Activated T-helper 1 cell treated with anti-CD3 and anti-CD28 coated beads, Interleukin-2, amount 50 U/mL, for 16 hours (primary cell): Measurements from ENCODE around the gene TJP3.
"Not testable (repeated sequence)": the region's sequence is repeated elsewhere in the genome, so short reads cannot be mapped to it uniquely, and the experiment has no call there.

Experiments
- DNase-seq, 2 donors: peaks; one replicate each; pipeline ENCODE4 v3.0.0-alpha.2; 2020; ENCODE audit warnings: low read depth in 1 of 2, low spot score in 1 of 2

TJP3 gene

DNA sequence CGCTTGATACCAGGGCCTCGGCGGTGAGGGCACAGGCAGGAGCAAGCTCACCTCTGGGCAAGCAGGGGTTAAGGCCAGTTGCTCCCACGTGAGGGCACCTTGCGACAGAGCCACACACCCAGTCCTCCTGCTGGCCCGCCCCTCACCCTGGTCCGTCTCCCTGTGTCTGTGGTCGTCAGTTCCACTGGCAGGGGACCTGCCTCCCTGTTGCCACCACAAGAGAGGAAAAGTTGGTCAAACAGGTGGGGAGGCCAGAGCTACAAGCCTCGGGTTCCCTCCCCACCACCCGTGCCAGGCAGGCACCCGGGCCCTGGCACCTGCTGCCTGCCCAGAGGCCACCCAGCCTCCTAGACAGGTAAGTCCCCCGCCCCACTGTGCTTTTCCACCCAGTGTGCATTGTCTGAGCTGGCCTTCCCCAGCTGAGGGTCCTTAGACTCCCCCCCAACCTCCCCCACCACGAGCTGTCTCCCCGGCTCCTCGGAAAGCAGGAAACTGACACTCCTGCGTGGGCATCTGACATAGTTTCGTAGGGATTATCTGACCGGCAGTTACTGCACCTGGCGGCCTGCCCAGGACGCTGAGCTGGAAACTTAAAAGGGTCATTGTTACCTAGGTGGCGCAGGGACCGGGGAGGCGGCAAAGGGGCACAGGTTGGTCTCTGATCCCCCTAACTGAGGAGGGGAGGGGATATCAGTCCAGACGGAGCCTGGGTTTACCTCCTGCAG, at the start of gene TJP3:
Gene TJP3 (plus strand): TSS at position 178 of the 725 bp plus-strand sequence. CDS start 20,049 bp downstream, outside the sequence.
- no peak for DNase-seq

DNA sequence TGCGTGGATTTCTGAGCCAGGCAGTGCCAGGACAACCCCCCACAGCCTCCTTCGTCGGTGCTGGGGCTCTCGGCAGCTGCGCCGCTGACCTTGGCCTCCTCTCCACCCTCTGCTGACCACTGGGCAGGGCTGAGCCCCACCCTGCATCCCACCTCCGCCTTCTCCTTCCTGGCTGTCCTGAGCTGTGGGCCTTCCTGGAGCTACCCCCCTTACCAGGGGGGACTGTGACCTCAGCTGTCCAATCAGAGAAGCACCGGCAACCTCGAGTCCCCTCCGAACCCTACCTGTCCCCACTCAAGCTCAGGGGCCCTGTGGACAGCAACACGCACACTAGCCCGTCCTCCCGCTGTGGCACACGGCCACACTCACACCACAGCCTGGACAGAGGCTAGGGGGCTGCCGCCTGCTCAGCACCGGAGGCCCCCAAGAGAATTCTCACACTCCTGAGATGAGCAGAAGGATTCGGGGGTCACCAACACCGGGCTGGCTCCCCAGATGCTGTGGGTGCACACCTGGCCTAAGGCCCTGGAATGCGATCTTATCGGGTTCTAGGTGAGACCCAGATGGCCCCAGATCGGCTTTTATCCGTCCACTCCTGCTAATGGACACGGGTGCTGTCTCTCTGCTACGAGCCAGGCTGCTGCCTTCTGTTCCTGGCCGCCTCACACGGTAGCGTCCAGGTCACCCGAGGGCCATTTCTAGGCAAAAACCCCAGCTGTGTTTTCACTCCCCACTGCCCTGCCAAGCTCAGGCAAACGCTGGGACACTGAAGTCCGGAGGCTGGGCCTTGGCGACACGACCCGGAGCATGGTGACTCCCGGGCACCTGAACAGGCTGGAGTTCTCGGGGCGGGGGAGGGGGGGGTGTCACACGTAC, 49.1 kb upstream of the TJP3 start:
- DNase-seq: no peak

DNA sequence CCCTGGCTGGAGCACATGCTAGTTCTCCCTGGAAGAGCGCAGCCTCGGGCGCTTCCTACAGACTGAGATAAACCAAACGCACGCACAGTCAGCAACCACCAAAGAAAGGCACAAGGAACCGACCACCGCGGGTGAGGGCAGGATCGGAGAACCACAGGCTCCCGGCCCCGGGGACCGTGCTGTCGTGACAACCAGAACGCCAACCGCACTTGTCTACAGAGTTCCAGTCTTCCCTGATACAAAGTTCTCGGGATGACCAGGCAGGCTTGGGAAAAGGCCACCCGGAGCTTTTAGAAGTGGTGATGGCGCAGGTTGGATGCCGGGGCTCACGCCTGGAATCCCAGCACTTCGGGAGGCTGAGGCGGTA, 48.5 kb upstream of the TJP3 start:
- DNase-seq: no peak

- no peak for DNase-seq
These were observed 47.5 kb upstream of the TJP3 start for GRCh38 chr19:3660493-3661219.

- no peak for DNase-seq
These were observed 46.6 kb upstream of the TJP3 start for GRCh38 chr19:3661284-3662238.

- DNase-seq: no peak
These were observed 44.3 kb upstream of the TJP3 start for GRCh38 chr19:3663838-3664237.

GRCh38 chr19:3664879-3665642, 43.1 kb upstream of the TJP3 start:
- no peak for DNase-seq

- peak; percentile 69 to 77 for DNase-seq
These were observed 42.3 kb upstream of the TJP3 start for GRCh38 chr19:3665681-3666544.

GRCh38 chr19:3666545-3666856, 41.7 kb upstream of the TJP3 start:
- DNase-seq: not testable (repeated sequence)

- DNase-seq: no peak
These were observed 41.0 kb upstream of the TJP3 start for GRCh38 chr19:3667037-3667638.

- no peak for DNase-seq
These were observed 40.4 kb upstream of the TJP3 start for GRCh38 chr19:3667766-3668165.

- no peak for DNase-seq
These were observed 39.7 kb upstream of the TJP3 start for GRCh38 chr19:3668331-3669081.

DNA sequence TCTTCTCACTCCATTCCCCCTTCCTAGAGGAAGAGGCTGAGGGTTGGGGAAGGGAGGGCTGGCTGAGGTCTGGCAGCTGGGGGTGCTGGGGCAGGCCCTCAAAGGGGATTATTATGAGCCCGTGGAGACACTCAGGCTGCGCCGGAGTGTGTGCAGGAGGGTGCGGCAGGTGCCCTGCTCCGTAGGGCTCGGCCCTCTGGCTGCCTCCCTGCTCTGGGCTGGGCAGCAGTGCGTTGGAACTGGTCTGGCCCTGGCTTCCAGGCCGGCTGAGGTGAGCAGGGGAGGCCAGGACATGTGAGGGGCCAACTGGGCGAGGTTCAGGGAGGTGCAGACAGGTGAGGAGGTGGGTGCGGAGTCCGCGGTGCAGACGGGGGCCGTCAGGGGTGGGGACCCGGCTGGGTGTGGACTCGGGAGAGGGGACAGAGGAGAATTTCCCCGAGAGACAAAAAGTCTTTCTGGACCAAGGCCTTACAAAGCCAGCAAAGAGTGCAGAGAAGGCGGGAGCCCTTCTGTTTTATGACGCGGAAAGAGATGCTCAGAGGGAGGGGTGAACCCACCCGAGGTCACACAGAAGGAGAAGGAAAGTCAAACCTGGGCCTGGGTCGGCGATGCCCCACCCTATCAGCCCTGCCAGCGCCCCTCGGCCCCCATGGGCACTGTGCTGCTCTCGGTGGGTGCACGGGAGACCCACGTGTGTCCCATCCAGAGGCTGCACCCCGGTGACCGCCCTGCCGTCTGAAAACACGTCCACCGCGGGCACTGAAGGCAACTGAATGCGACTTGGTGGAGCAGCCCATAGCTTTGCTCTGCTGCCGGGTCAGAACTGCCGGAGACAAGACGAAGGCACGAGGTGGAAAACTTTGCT, 38.9 kb upstream of the TJP3 start:
- DNase-seq: no peak

- no peak for DNase-seq
These were observed 38.0 kb upstream of the TJP3 start for GRCh38 chr19:3669947-3670795.

DNA sequence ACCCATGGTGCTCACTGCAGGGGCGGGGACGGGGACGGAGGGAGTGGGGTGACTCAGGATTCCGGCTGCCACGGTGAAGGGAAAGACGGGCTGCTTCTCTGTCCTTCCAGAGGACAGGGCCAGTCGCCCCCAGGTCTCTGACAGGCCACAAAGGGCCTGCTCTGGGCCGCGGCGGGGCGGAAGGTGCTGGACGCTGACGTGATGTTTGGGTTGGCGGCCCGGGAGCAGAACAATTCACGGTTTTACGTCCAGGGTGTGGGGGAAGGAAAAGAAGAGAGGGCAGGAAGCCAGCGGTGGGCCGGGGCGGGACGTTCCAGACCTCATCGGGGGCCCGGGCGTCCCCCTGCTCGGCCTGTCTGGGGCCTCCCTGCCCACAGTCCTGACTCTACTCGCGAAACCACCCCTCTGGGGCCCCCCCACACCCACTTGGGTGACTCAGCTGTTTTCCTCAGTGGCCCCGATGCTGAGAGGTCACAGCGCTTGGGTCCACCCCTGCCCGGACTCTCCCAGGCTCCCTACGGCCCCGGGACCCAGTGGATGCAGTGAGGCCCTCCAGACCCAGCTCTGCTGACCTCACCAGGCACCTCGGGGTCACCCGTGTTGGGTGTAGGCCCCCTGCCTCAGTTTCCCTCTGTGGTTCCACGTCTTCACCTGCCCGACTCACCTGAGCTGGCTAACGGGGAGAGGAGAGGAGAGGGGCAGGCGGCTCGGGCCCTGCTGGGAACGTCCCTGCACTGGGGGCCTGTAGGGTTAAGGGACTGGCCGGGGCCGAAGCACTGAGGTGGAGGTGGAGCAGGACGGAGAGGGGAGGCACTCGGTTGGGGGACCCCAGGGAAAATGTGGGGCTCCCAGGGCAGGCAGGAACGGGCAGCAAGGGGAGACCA, 37.1 kb upstream of the TJP3 start:
- DNase-seq: no peak
